Vagina (tissue), 2 donors: Measurements from ENCODE around the gene APP.

ENCODE experiments used
- POLR2AphosphoS5 ChIP-seq, 2 donors: sonication (generic); formaldehyde crosslinking; IDR thresholded peaks; one replicate each; pipeline ENCODE4 v1.9.0; 2017; ENCODE audit warnings: antibody characterized with exemption in 2 of 2, mild to moderate bottlenecking in 2 of 2, low read depth in 1 of 2; ENCODE audit not compliant: insufficient read depth in 1 of 2
- TF ChIP-seq, protein P1 (sequence below), 3 experiments: fragments of 450-650 bp in 2 of 3; fragments of 200-600 bp in 1 of 3; sonication (generic) in 1 of 3; IDR thresholded peaks; one replicate each; pipeline ENCODE4 v1.5.1; 2017 to 2019; ENCODE audit warnings: antibody characterized with exemption in 3 of 3, mild to moderate bottlenecking in 2 of 3, moderate library complexity in 2 of 3

DNA sequence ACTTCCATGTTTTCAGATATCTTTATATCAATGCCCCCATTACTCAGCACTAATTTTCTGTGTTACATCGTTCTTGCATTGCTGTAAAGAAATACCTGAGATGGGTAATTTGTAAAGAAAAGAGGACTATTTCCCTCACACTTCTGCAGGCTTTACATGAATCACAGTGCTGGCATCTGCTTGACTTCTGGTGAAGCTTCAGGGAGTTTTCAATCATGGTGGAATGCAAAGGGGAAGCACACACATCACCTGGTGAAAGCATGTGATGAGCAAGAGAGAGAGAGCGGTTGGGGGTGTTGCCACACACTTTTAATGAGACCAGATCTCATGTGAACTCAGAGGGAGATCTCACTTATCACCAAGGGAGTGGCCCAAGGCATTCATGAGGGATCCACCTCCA is 14.9 kb upstream of the APP start:
- TF ChIP-seq, protein P1, sequence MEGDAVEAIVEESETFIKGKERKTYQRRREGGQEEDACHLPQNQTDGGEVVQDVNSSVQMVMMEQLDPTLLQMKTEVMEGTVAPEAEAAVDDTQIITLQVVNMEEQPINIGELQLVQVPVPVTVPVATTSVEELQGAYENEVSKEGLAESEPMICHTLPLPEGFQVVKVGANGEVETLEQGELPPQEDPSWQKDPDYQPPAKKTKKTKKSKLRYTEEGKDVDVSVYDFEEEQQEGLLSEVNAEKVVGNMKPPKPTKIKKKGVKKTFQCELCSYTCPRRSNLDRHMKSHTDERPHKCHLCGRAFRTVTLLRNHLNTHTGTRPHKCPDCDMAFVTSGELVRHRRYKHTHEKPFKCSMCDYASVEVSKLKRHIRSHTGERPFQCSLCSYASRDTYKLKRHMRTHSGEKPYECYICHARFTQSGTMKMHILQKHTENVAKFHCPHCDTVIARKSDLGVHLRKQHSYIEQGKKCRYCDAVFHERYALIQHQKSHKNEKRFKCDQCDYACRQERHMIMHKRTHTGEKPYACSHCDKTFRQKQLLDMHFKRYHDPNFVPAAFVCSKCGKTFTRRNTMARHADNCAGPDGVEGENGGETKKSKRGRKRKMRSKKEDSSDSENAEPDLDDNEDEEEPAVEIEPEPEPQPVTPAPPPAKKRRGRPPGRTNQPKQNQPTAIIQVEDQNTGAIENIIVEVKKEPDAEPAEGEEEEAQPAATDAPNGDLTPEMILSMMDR (IDR thresholded peaks at IDR 0.05): no peak
- no peak for TF ChIP-seq POLR2AphosphoS5 (IDR thresholded peaks at IDR 0.05; ENCODE audit: insufficient read depth in 1 of 2, low read depth in 1 of 2)
